ENCODE results near the gene FAM209B. TPM values are rescaled to one million over a fixed set of nuclear protein-coding genes. Genes with fewer than 3 reads are reported as not detected.

The FAM209B gene
- total RNA-seq, 1 donor from 2014 or later, result not detected

DNA sequence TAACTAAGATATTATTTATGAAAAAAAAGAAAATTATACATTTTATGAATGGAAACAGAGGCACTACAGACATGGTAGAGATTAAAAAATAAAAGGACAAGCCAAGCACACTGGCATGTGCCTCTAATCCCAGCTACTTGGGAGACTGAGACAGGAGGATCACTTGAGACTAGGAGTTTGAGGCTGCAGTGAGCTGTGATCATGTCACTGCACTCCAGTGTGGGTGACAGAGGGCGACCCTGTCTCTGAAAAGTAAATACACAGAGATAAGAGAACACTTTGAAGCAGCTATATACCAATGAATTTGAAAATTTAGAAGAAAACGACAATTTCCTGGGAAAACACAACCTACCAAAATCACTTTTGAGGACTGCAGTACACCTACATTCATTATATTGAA lies 48.7 kb downstream of the FAM209B start:
- Histone ChIP-seq H3K4me1 (no peaks in the 10 kb centered on the region), H3K79me2 (ENCODE audit: low read depth) (no peaks in the 10 kb centered on the region), H3K27me3 (no peaks in the 10 kb centered on the region), H2AFZ (replicated peaks) (no peak overlapping the region), H4K20me1 (ENCODE audit: low read depth) (no peaks in the 10 kb centered on the region), H3K9me3 (ENCODE audit: low read depth) (no peaks in the 10 kb centered on the region), H3K27ac (no peak overlapping the region), H3F3A (ENCODE audit: low read depth) (no peaks in the 10 kb centered on the region), H3K4me3 (no peak overlapping the region), H3K4me2 (no peak overlapping the region), H3K36me3 (no peaks in the 10 kb centered on the region), H3K9ac (no peak overlapping the region)
- TF ChIP-seq, protein P1, sequence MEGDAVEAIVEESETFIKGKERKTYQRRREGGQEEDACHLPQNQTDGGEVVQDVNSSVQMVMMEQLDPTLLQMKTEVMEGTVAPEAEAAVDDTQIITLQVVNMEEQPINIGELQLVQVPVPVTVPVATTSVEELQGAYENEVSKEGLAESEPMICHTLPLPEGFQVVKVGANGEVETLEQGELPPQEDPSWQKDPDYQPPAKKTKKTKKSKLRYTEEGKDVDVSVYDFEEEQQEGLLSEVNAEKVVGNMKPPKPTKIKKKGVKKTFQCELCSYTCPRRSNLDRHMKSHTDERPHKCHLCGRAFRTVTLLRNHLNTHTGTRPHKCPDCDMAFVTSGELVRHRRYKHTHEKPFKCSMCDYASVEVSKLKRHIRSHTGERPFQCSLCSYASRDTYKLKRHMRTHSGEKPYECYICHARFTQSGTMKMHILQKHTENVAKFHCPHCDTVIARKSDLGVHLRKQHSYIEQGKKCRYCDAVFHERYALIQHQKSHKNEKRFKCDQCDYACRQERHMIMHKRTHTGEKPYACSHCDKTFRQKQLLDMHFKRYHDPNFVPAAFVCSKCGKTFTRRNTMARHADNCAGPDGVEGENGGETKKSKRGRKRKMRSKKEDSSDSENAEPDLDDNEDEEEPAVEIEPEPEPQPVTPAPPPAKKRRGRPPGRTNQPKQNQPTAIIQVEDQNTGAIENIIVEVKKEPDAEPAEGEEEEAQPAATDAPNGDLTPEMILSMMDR (IDR thresholded peaks at IDR 0.05), result no peak
- TF ChIP-seq EZH2phosphoT487 (IDR thresholded peaks at IDR 0.05) (no peak), EZH2 (IDR thresholded peaks at IDR 0.05) (no peak)
- Mint-ChIP-seq H3K36me3 (no peaks in the 10 kb centered on the region), H3K4me3 (no peak overlapping the region), H3K27ac (no peak overlapping the region), H3K4me1 (no peaks in the 10 kb centered on the region), H3K9me3 (no peaks in the 10 kb centered on the region), H3K27me3 (ENCODE audit: insufficient read depth, low read depth) (peaks cover 2% of the 10 kb centered on the region)
- no peak for DNase-seq (ENCODE audit: low spot score)

DNA sequence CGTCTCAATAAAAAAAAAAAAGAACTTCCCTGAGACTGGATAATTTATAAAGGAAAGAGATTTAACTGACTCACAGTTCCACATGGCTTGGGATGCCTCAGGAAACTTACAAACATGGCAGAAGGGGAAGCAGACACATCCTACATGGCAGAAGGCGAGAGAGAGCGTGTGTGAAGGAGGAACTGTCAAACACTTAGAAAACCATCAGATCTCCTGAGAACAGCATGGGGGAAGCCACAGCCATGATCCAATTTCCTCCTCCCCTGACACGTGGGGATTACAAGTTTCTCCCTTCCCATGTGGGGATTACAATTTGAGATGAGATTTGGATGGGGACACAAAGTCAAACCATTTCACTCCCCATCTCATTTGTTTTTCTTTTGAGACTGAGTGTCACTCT lies 49.5 kb downstream of the FAM209B start:
- Mint-ChIP-seq H3K9me3 (no peaks in the 10 kb centered on the region), H3K4me1 (no peaks in the 10 kb centered on the region), H3K36me3 (no peaks in the 10 kb centered on the region), H3K27ac (no peak overlapping the region), H3K27me3 (ENCODE audit: insufficient read depth, low read depth) (peaks cover 2% of the 10 kb centered on the region), H3K4me3 (no peak overlapping the region)
- Histone ChIP-seq H3K36me3 (no peaks in the 10 kb centered on the region), H4K20me1 (ENCODE audit: low read depth) (no peaks in the 10 kb centered on the region), H3K27ac (no peak overlapping the region), H3K9ac (no peak overlapping the region), H3K4me1 (no peaks in the 10 kb centered on the region), H3K27me3 (no peaks in the 10 kb centered on the region), H3K9me3 (ENCODE audit: low read depth) (no peaks in the 10 kb centered on the region), H3K4me3 (no peak overlapping the region), H3F3A (ENCODE audit: low read depth) (no peaks in the 10 kb centered on the region), H3K79me2 (ENCODE audit: low read depth) (no peaks in the 10 kb centered on the region), H2AFZ (replicated peaks) (no peak overlapping the region), H3K4me2 (no peak overlapping the region)
- TF ChIP-seq, protein P1 (IDR thresholded peaks at IDR 0.05), result no peak
- TF ChIP-seq EZH2 (IDR thresholded peaks at IDR 0.05) (no peak), EZH2phosphoT487 (IDR thresholded peaks at IDR 0.05) (no peak)
- no peak for DNase-seq (ENCODE audit: low spot score)

DNA sequence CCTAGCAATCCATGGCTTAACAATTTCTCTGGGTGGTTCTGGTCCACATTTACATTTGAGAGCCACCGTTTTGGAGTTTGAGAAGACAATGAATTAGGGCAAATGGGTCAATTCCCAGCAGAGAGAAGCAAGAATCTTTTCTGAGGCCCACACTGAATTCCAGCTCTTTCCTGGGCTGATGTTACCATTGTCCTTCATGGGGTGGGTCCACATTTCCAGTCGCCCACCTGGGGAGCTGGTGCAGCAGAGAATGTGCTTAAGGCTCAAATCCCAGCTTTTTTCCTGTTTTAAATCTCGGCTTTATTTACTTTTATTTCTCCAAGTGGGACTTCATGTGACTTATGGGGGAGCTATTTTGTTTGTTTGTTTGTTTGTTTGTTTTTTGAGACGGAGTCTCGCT lies 51.9 kb downstream of the FAM209B start:
- no peak overlapping the region for H3K4me3 ChIP-seq
- no peak overlapping the region for H3K27ac Mint-ChIP-seq
- no peaks in the 10 kb centered on the region for H3K9me3 Mint-ChIP-seq
- H3K27ac ChIP-seq, result no peak overlapping the region
- DNase-seq (ENCODE audit: low spot score), result no peak
- no peaks in the 10 kb centered on the region for H3K36me3 ChIP-seq
- H3K79me2 ChIP-seq (ENCODE audit: low read depth), result no peaks in the 10 kb centered on the region
- H4K20me1 ChIP-seq (ENCODE audit: low read depth), result no peaks in the 10 kb centered on the region
- H3K4me1 Mint-ChIP-seq, result no peaks in the 10 kb centered on the region
- H3K4me1 ChIP-seq, result no peaks in the 10 kb centered on the region
- no peak overlapping the region for H3K9ac ChIP-seq
- no peaks in the 10 kb centered on the region for H3K9me3 ChIP-seq (ENCODE audit: low read depth)
- H3K4me3 Mint-ChIP-seq, result no peak overlapping the region
- peaks cover 2% of the 10 kb centered on the region for H3K27me3 Mint-ChIP-seq (ENCODE audit: insufficient read depth, low read depth)
- no peak overlapping the region for H3K4me2 ChIP-seq
- no peaks in the 10 kb centered on the region for H3K27me3 ChIP-seq
- H3K36me3 Mint-ChIP-seq, result no peaks in the 10 kb centered on the region
- no peaks in the 10 kb centered on the region for H3F3A ChIP-seq (ENCODE audit: low read depth)
- H2AFZ ChIP-seq (replicated peaks), result no peak overlapping the region
- TF ChIP-seq, protein P1 (IDR thresholded peaks at IDR 0.05), result no peak
- no peak for TF ChIP-seq EZH2 (IDR thresholded peaks at IDR 0.05)
- no peak for TF ChIP-seq EZH2phosphoT487 (IDR thresholded peaks at IDR 0.05)

Other genes starting within 250 kb of the FAM209B start
- 19.3 and 26.7 TPM in 2 replicates for gene FAM210B, start 174.3 kb upstream of the FAM209B start, total RNA-seq (ENCODE audit: low replicate concordance)
- gene AURKA, start 141.0 kb upstream of the FAM209B start, total RNA-seq (ENCODE audit: low replicate concordance), result 144 and 186 TPM in 2 replicates
- 72.7 and 87.2 TPM in 2 replicates for gene CSTF1, start 140.6 kb upstream of the FAM209B start, total RNA-seq (ENCODE audit: low replicate concordance)
- gene CASS4, start 121.0 kb upstream of the FAM209B start, total RNA-seq (ENCODE audit: low replicate concordance), result 0.09 TPM in 1 of 2 replicates, not detected in the other
- gene RTF2, start 64.6 kb upstream of the FAM209B start, total RNA-seq (ENCODE audit: low replicate concordance), result 42.4 and 44.2 TPM in 2 replicates
- gene FAM209A, start 8.5 kb upstream of the FAM209B start, total RNA-seq (ENCODE audit: low replicate concordance), result 0.43 TPM in 1 of 2 replicates, not detected in the other
- gene TFAP2C, start 96.1 kb downstream of the FAM209B start, total RNA-seq (ENCODE audit: low replicate concordance), result 0.60 and 1.1 TPM in 2 replicates